HEK293 (cell line): Measurements from ENCODE around the gene MVP.
A peak's percentile ranks its signal among the peaks of the same experiment; 100 is the strongest.
"Not testable (repeated sequence)": the region's sequence is repeated elsewhere in the genome, so short reads cannot be mapped to it uniquely, and the experiment has no call there.

Source experiments
- CTCF ChIA-PET: fragments of 350-600 bp; formaldehyde crosslinking; extraction: SDS; loops from one replicate; lab custom pipeline; 2021; ENCODE audit warnings: antibody characterized with exemption; lab: Yijun Ruan, JAX
- POLR2A ChIA-PET: fragments of 300-600 bp; formaldehyde crosslinking; extraction: SDS; loops from one replicate; lab custom pipeline; 2020; ENCODE audit warnings: antibody characterized with exemption, inconsistent platforms; lab: Yijun Ruan, JAX
- H3K27ac ChIP-seq: fragments of 200-500 bp; sonication (Bioruptor generic); 2 replicates; pipeline ENCODE4 v1.5.1; 2014; ENCODE audit warnings: low read depth, low read length, control low read depth, inconsistent platforms; ENCODE audit errors: extremely low read depth
- H3K36me3 ChIP-seq, 2 experiments: fragments of 200-500 bp in 1 of 2; sonication (Bioruptor generic) in 1 of 2; 1 replicate in 1 of 2; 2 replicates in 1 of 2; pipeline ENCODE4 v1.5.1; 2014 to 2017; ENCODE audit warnings: inconsistent platforms in 2 of 2, low read length in 2 of 2; ENCODE audit not compliant: control insufficient read depth in 2 of 2, insufficient read depth in 1 of 2
- H3K4me1 ChIP-seq: fragments of 200-500 bp; sonication (Bioruptor generic); 2 replicates; pipeline ENCODE4 v1.5.1; 2014; ENCODE audit warnings: mild to moderate bottlenecking, low read length, inconsistent platforms; ENCODE audit not compliant: control insufficient read depth, insufficient read depth
- H3K4me3 ChIP-seq: 2 replicates; pipeline ENCODE4 v1.5.1; 2011; ENCODE audit warnings: low read depth, mild to moderate bottlenecking, control low read depth, low read length, moderate library complexity
- H3K9me3 ChIP-seq: fragments of 200-500 bp; sonication (Bioruptor generic); 2 replicates; pipeline ENCODE4 v1.5.1; 2014; ENCODE audit warnings: low read depth, low read length, inconsistent platforms; ENCODE audit not compliant: control insufficient read depth, insufficient read depth
- HOXA7 ChIP-seq: sonication (generic); formaldehyde crosslinking; IDR thresholded peaks from 2 replicates; pipeline ENCODE4 v1.8.1; 2022; ENCODE audit warnings: missing genetic modification reagents, borderline replicate concordance
- IKZF3 ChIP-seq: fragments of 450-650 bp; IDR thresholded peaks from 2 replicates; pipeline ENCODE4 v1.5.0; 2018; ENCODE audit warnings: missing biosample characterization, mild to moderate bottlenecking, missing genetic modification characterization, moderate library complexity
- KLF1 ChIP-seq: fragments of 450-650 bp; formaldehyde crosslinking; IDR thresholded peaks from 2 replicates; pipeline ENCODE4 v1.5.1; 2016; ENCODE audit warnings: missing biosample characterization, missing genetic modification characterization
- ZBTB1 ChIP-seq: fragments of 450-650 bp; formaldehyde crosslinking; IDR thresholded peaks from 2 replicates; pipeline ENCODE4 v1.5.1; 2016; ENCODE audit warnings: missing biosample characterization, missing genetic modification characterization
- ZBTB17 ChIP-seq: fragments of 450-650 bp; formaldehyde crosslinking; IDR thresholded peaks from 2 replicates; pipeline ENCODE4 v1.5.1; 2016; ENCODE audit warnings: missing biosample characterization, missing genetic modification characterization
- ZBTB20 ChIP-seq: fragments of 450-650 bp; formaldehyde crosslinking; IDR thresholded peaks from 2 replicates; pipeline ENCODE4 v1.5.1; 2016; ENCODE audit warnings: missing biosample characterization, missing genetic modification characterization
- ZBTB21 ChIP-seq: fragments of 450-650 bp; formaldehyde crosslinking; IDR thresholded peaks from 2 replicates; pipeline ENCODE4 v1.5.1; 2017; ENCODE audit warnings: missing biosample characterization, missing genetic modification characterization
- ZBTB48 ChIP-seq: fragments of 450-650 bp; formaldehyde crosslinking; IDR thresholded peaks from 2 replicates; pipeline ENCODE4 v1.5.1; 2016; ENCODE audit warnings: missing biosample characterization, missing genetic modification characterization
- ZEB2 ChIP-seq: fragments of 450-650 bp; formaldehyde crosslinking; IDR thresholded peaks from 2 replicates; pipeline ENCODE4 v1.5.1; 2016; ENCODE audit warnings: missing biosample characterization, missing genetic modification characterization
- ZNF10 ChIP-seq: fragments of 450-650 bp; formaldehyde crosslinking; IDR thresholded peaks from 2 replicates; pipeline ENCODE4 v1.5.1; 2017; ENCODE audit warnings: missing biosample characterization, missing genetic modification characterization
- ZNF112 ChIP-seq: fragments of 450-650 bp; formaldehyde crosslinking; IDR thresholded peaks from 2 replicates; pipeline ENCODE4 v1.5.0; 2017; ENCODE audit warnings: missing biosample characterization, missing genetic modification characterization
- ZNF114 ChIP-seq: fragments of 450-650 bp; formaldehyde crosslinking; IDR thresholded peaks from 2 replicates; pipeline ENCODE4 v1.5.0; 2017; ENCODE audit warnings: missing biosample characterization, missing genetic modification characterization
- ZNF132 ChIP-seq: fragments of 450-650 bp; formaldehyde crosslinking; IDR thresholded peaks from 2 replicates; pipeline ENCODE4 v1.5.1; 2017; ENCODE audit warnings: missing biosample characterization, missing genetic modification characterization, borderline replicate concordance
- ZNF184 ChIP-seq: fragments of 450-650 bp; IDR thresholded peaks from 2 replicates; pipeline ENCODE4 v1.5.1; 2018; ENCODE audit warnings: missing biosample characterization, mild to moderate bottlenecking, missing genetic modification characterization
- ZNF23 ChIP-seq: fragments of 450-650 bp; formaldehyde crosslinking; IDR thresholded peaks from 2 replicates; pipeline ENCODE4 v1.5.1; 2016; ENCODE audit warnings: missing biosample characterization, missing genetic modification characterization, borderline replicate concordance
- ZNF248 ChIP-seq: fragments of 450-650 bp; formaldehyde crosslinking; IDR thresholded peaks from 2 replicates; pipeline ENCODE4 v1.5.1; 2017; ENCODE audit warnings: missing biosample characterization, missing genetic modification characterization
- ZNF335 ChIP-seq: fragments of 450-650 bp; formaldehyde crosslinking; conservative IDR thresholded peaks from 2 replicates; pipeline ENCODE4 v1.5.1; 2016; ENCODE audit warnings: missing biosample characterization, missing genetic modification characterization
- ZNF341 ChIP-seq: fragments of 450-650 bp; formaldehyde crosslinking; IDR thresholded peaks from 2 replicates; pipeline ENCODE4; 2016; ENCODE audit warnings: low read depth, missing biosample characterization, missing genetic modification characterization
- ZNF366 ChIP-seq: fragments of 450-650 bp; formaldehyde crosslinking; conservative IDR thresholded peaks from 2 replicates; pipeline ENCODE4 v1.5.1; 2016; ENCODE audit warnings: missing biosample characterization, missing genetic modification characterization
- ZNF398 ChIP-seq: fragments of 450-650 bp; formaldehyde crosslinking; IDR thresholded peaks from 2 replicates; pipeline ENCODE4 v1.5.1; 2017; ENCODE audit warnings: missing biosample characterization, missing genetic modification characterization
- ZNF530 ChIP-seq: fragments of 450-650 bp; formaldehyde crosslinking; IDR thresholded peaks from 2 replicates; pipeline ENCODE4 v1.5.1; 2016; ENCODE audit warnings: low read depth, missing biosample characterization, missing genetic modification characterization
- ZNF600 ChIP-seq: fragments of 450-650 bp; formaldehyde crosslinking; IDR thresholded peaks from 2 replicates; pipeline ENCODE4 v1.5.1; 2016; ENCODE audit warnings: missing biosample characterization, missing genetic modification characterization
- ZNF629 ChIP-seq: fragments of 450-650 bp; formaldehyde crosslinking; IDR thresholded peaks from 2 replicates; pipeline ENCODE4 v1.5.1; 2017; ENCODE audit warnings: missing biosample characterization, missing genetic modification characterization
- ZNF658 ChIP-seq: fragments of 450-650 bp; formaldehyde crosslinking; IDR thresholded peaks from 2 replicates; pipeline ENCODE4; 2016; ENCODE audit warnings: missing biosample characterization, missing genetic modification characterization
- ZNF830 ChIP-seq: fragments of 450-650 bp; IDR thresholded peaks from 2 replicates; pipeline ENCODE4 v1.5.0; 2018; ENCODE audit warnings: missing biosample characterization, missing genetic modification characterization, low read depth, mild to moderate bottlenecking, moderate library complexity
- ZSCAN23 ChIP-seq: fragments of 450-650 bp; formaldehyde crosslinking; IDR thresholded peaks from 2 replicates; pipeline ENCODE4 v1.5.1; 2016; ENCODE audit warnings: missing biosample characterization, missing genetic modification characterization
- TF ChIP-seq, protein P1 (sequence below): fragments of 450-650 bp; formaldehyde crosslinking; IDR thresholded peaks from 2 replicates; pipeline ENCODE4 v1.5.1; 2016; ENCODE audit warnings: missing biosample characterization, missing genetic modification characterization
- TF ChIP-seq, protein P2 (sequence below): fragments of 450-650 bp; formaldehyde crosslinking; IDR thresholded peaks from 2 replicates; pipeline ENCODE4 v1.5.1; 2016; ENCODE audit warnings: missing biosample characterization, missing genetic modification characterization

The MVP gene

DNA sequence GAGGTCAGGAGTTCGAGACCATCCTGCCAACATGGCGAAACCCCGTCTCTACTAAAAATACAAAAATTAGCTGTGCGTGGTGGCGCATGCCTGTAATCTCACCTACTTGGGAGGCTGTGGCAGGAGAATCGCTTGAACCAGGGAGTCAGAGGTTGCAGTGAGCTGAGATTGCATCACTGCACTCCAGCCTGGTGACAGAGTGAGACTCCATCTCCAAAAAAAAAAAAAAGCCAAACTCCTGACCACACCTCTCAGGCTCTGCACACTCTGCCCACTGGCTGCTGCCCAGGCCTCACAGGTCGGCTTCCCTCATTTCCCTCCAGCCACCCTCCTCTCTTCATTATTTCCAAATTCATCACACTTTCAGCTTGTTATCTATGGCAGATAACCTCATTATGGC lies 47.9 kb upstream of the MVP start:
- CTCF ChIA-PET, H3K4me3 ChIP-seq, H3K36me3 ChIP-seq, H3K4me1 ChIP-seq, H3K27ac ChIP-seq, H3K9me3 ChIP-seq: not testable (repeated sequence)
- POLR2A ChIA-PET, result interaction anchor here (0.6 to 1.5 kb wide), 3 partner anchors 16 to 153 kb away, joined by 3 to 10 read pairs (median 4); partner anchors contain the start of gene KIF22
- peak; percentile 47; the same call in 1 of the 2 replicates for TF ChIP-seq ZNF600
- TF ChIP-seq ZBTB17, result peak; percentile 48; the same call in 1 of the 2 replicates

GRCh38 chr16:29774730-29775129 lies 45.5 kb upstream of the MVP start:
- Histone ChIP-seq H3K4me1 (no peaks in the 10 kb centered on the region), H3K27ac (no peak overlapping the region), H3K4me3 (no peak overlapping the region), H3K9me3 (no peaks in the 10 kb centered on the region), H3K36me3 (no peaks in the 10 kb centered on the region)
- ChIA-PET POLR2A (no interaction called here), CTCF (interaction anchor here (0.6 to 0.7 kb wide), 2 partner anchors 17 to 675 kb away, joined by 3 to 5 read pairs; no protein-coding TSS in a partner anchor)
- TF ChIP-seq ZNF10 (tag by site-specific recombination) (peak; percentile 82; the same call in 1 of the 2 replicates), ZNF530 (tag by site-specific recombination) (no peak), ZNF114 (tag by site-specific recombination) (no peak)

- no peak overlapping the region for H3K4me3 ChIP-seq
- no peak overlapping the region for H3K27ac ChIP-seq
- no peaks in the 10 kb centered on the region for H3K9me3 ChIP-seq
- no peaks in the 10 kb centered on the region for H3K36me3 ChIP-seq
- CTCF ChIA-PET, result interaction anchor here (0.7 kb wide), 1 partner anchor 146 kb away, joined by 3 read pairs; no protein-coding TSS in a partner anchor
- POLR2A ChIA-PET, result no interaction called here
- H3K4me1 ChIP-seq, result no peaks in the 10 kb centered on the region
- TF ChIP-seq KLF1 (peak; percentile 42; the same call in 1 of the 2 replicates), ZBTB21 (tag by site-specific recombination) (0 out of 2 replicates have a peak, but pooled peaks have one; percentile 37), ZNF366 (tag by site-specific recombination) (peak; percentile 63), ZEB2 (0 out of 2 replicates have a peak, but pooled peaks have one; percentile 37), ZNF335 (tag by site-specific recombination) (peak; percentile 95), ZNF184 (tag by site-specific recombination) (peak; percentile 44; the same call in 1 of the 2 replicates), ZBTB20 (0 out of 2 replicates have a peak, but pooled peaks have one; percentile 14), ZBTB17 (peak; percentile 74), ZNF23 (tag by site-specific recombination) (no peak), ZSCAN23 (tag by site-specific recombination) (no peak), ZNF629 (tag by site-specific recombination) (peak; percentile 59), ZNF341 (tag by site-specific recombination) (peak; percentile 62), ZBTB1 (tag by site-specific recombination) (no peak), HOXA7 (no peak), ZNF398 (peak; percentile 84), ZNF248 (tag by site-specific recombination) (no peak), ZBTB48 (tag by site-specific recombination) (no peak), IKZF3 (tag by site-specific recombination) (0 out of 2 replicates have a peak, but pooled peaks have one; percentile 12), ZNF132 (tag by site-specific recombination) (no peak), ZNF112 (no peak), ZNF658 (no peak), ZNF830 (no peak)
- TF ChIP-seq, protein P1, sequence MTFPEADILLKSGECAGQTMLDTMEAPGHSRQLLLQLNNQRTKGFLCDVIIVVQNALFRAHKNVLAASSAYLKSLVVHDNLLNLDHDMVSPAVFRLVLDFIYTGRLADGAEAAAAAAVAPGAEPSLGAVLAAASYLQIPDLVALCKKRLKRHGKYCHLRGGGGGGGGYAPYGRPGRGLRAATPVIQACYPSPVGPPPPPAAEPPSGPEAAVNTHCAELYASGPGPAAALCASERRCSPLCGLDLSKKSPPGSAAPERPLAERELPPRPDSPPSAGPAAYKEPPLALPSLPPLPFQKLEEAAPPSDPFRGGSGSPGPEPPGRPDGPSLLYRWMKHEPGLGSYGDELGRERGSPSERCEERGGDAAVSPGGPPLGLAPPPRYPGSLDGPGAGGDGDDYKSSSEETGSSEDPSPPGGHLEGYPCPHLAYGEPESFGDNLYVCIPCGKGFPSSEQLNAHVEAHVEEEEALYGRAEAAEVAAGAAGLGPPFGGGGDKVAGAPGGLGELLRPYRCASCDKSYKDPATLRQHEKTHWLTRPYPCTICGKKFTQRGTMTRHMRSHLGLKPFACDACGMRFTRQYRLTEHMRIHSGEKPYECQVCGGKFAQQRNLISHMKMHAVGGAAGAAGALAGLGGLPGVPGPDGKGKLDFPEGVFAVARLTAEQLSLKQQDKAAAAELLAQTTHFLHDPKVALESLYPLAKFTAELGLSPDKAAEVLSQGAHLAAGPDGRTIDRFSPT, result no peak
- TF ChIP-seq, protein P2, sequence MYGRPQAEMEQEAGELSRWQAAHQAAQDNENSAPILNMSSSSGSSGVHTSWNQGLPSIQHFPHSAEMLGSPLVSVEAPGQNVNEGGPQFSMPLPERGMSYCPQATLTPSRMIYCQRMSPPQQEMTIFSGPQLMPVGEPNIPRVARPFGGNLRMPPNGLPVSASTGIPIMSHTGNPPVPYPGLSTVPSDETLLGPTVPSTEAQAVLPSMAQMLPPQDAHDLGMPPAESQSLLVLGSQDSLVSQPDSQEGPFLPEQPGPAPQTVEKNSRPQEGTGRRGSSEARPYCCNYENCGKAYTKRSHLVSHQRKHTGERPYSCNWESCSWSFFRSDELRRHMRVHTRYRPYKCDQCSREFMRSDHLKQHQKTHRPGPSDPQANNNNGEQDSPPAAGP (tag by site-specific recombination), result peak; percentile 80
Observed at GRCh38 chr16:29775742-29776408, 44.4 kb upstream of the MVP start.
